ENCODE measurements around the gene ANKRD60.

- TF ChIP-seq EZH2 (IDR thresholded peaks at IDR 0.05; ENCODE audit: insufficient read depth, poor library complexity, severe bottlenecking) (no peak), EZH2phosphoT487 (IDR thresholded peaks at IDR 0.05; ENCODE audit: insufficient read depth, low read depth) (no peak)
Measured at GRCh38 chr20:58184984-58185383, 43.5 kb downstream of the ANKRD60 start.
